ENCODE results near the gene SREBF1.

SREBF1 gene

GRCh38 chr17:17837966-17838962 is 1.5 kb upstream of the SREBF1 start:
- TF ChIP-seq, protein P1, sequence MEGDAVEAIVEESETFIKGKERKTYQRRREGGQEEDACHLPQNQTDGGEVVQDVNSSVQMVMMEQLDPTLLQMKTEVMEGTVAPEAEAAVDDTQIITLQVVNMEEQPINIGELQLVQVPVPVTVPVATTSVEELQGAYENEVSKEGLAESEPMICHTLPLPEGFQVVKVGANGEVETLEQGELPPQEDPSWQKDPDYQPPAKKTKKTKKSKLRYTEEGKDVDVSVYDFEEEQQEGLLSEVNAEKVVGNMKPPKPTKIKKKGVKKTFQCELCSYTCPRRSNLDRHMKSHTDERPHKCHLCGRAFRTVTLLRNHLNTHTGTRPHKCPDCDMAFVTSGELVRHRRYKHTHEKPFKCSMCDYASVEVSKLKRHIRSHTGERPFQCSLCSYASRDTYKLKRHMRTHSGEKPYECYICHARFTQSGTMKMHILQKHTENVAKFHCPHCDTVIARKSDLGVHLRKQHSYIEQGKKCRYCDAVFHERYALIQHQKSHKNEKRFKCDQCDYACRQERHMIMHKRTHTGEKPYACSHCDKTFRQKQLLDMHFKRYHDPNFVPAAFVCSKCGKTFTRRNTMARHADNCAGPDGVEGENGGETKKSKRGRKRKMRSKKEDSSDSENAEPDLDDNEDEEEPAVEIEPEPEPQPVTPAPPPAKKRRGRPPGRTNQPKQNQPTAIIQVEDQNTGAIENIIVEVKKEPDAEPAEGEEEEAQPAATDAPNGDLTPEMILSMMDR (IDR thresholded peaks at IDR 0.05), result peak; percentile 28
- Histone ChIP-seq H3K36me3 (no peaks in the 10 kb centered on the region), H3K4me3 (ENCODE audit: low read depth in 1 of 2, low read length in 1 of 2) (peak overlapping the region; percentile 73 to 94), H3K9me3 (no peaks in the 10 kb centered on the region), H3K27ac (peak overlapping the region; percentile 100), H3K4me1 (ENCODE audit: control insufficient read depth in 1 of 2, insufficient read depth in 1 of 2, low read depth in 1 of 2, low read length in 1 of 2) (peaks cover 57 to 69% of the 10 kb centered on the region in 2 experiments), H3K27me3 (no peaks in the 10 kb centered on the region)

DNA sequence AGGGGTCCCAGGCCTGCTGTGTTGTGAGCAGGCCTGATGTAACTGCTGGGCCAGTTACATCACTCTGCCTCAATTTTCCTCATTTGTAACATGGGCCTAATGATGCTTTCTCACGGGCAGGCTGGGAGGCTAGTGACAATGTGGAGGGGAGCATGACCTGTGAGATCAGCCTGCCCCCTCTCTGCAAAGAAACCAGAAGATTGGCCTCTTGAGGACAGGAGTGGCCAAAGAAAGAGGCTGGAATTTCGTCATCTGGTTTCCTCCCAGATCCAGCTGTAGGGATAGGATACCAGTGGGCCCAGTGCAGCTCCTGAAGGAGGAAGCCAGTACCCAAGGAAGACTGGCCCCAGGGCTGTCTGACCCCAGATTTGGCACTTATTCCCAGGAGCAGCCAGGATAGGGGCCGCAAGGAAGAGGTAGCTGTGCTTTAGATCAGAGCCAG is 615 bp upstream of the SREBF1 start:
- Histone ChIP-seq H3K27ac (peak overlapping the region; percentile 100), H3K4me3 (ENCODE audit: low read depth in 1 of 2, low read length in 1 of 2) (peak overlapping the region; percentile 73 to 94), H3K4me1 (ENCODE audit: control insufficient read depth in 1 of 2, insufficient read depth in 1 of 2, low read depth in 1 of 2, low read length in 1 of 2) (peaks cover 57 to 69% of the 10 kb centered on the region in 2 experiments), H3K36me3 (no peaks in the 10 kb centered on the region), H3K9me3 (no peaks in the 10 kb centered on the region), H3K27me3 (no peaks in the 10 kb centered on the region)
- TF ChIP-seq, protein P1 (IDR thresholded peaks at IDR 0.05), result no peak

GRCh38 chr17:17836250-17836817 is 452 bp downstream of the SREBF1 start:
- Histone ChIP-seq H3K36me3 (no peaks in the 10 kb centered on the region), H3K9me3 (no peaks in the 10 kb centered on the region), H3K27me3 (no peaks in the 10 kb centered on the region), H3K27ac (peak overlapping the region; percentile 100), H3K4me1 (ENCODE audit: control insufficient read depth in 1 of 2, insufficient read depth in 1 of 2, low read depth in 1 of 2, low read length in 1 of 2) (peaks cover 56 to 69% of the 10 kb centered on the region in 2 experiments), H3K4me3 (ENCODE audit: low read depth in 1 of 2, low read length in 1 of 2) (peak overlapping the region; percentile 73 to 94)
- TF ChIP-seq, protein P1 (IDR thresholded peaks at IDR 0.05), result no peak

- TF ChIP-seq, protein P1 (IDR thresholded peaks at IDR 0.05), result no peak
- peak overlapping the region; percentile 100 for H3K27ac ChIP-seq
- H3K27me3 ChIP-seq, result no peaks in the 10 kb centered on the region
- H3K4me1 ChIP-seq (ENCODE audit: control insufficient read depth in 1 of 2, insufficient read depth in 1 of 2, low read depth in 1 of 2, low read length in 1 of 2), result peaks cover 49 to 62% of the 10 kb centered on the region in 2 experiments
- no peaks in the 10 kb centered on the region for H3K9me3 ChIP-seq
- H3K36me3 ChIP-seq, result no peaks in the 10 kb centered on the region
- peak overlapping the region; percentile 73 to 94 for H3K4me3 ChIP-seq (ENCODE audit: low read depth in 1 of 2, low read length in 1 of 2)
These were observed 1.2 kb downstream of the SREBF1 start for GRCh38 chr17:17835415-17836249.

DNA sequence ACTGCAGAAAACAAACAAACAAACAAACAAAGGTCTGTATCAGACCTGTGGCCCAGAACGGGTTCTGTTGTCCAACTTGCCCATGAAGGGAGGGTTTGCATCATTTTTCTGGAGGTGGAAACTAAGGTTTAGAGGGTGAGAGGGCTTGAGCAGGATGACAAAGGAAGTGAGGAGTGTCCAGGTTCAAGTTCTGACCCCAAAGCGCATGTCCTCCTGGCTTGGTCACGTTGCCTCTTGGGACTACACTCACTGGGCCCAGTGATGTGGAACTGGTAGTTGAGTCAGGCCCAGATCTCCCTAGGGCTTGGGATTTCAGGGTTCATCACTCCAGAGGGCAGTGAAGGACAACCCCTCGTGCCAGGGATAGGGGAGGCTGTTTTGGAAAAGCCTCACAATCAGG is 1.8 kb downstream of the SREBF1 start:
- H3K4me1 ChIP-seq (ENCODE audit: control insufficient read depth in 1 of 2, insufficient read depth in 1 of 2, low read depth in 1 of 2, low read length in 1 of 2), result peaks cover 44 to 57% of the 10 kb centered on the region in 2 experiments
- H3K9me3 ChIP-seq, result no peaks in the 10 kb centered on the region
- no peaks in the 10 kb centered on the region for H3K27me3 ChIP-seq
- TF ChIP-seq, protein P1 (IDR thresholded peaks at IDR 0.05), result no peak
- no peak overlapping the region for H3K4me3 ChIP-seq (ENCODE audit: low read depth in 1 of 2, low read length in 1 of 2)
- H3K36me3 ChIP-seq, result no peaks in the 10 kb centered on the region
- H3K27ac ChIP-seq, result peak overlapping the region; percentile 100
